ENCODE data around the gene POU2AF2. TPM values are rescaled to one million over a fixed set of nuclear protein-coding genes. Genes with fewer than 3 reads are reported as not detected.
"Not testable (repeated sequence)": the region's sequence is repeated elsewhere in the genome, so short reads cannot be mapped to it uniquely, and the experiment has no call there.

The POU2AF2 gene
- polyA plus RNA-seq, 1 donor from 2014 or later, result not detected

- no peak overlapping the region for H2AFZ ChIP-seq (ENCODE audit: low read depth, low read length)
- no peaks in the 10 kb centered on the region for H3F3A ChIP-seq (ENCODE audit: insufficient read depth, low read length, poor library complexity, severe bottlenecking)
- no peak overlapping the region for H3K27ac ChIP-seq (ENCODE audit: low read length)
- no peaks in the 10 kb centered on the region for H3K36me3 ChIP-seq (ENCODE audit: insufficient read depth, low read length)
- H4K20me1 ChIP-seq (ENCODE audit: insufficient read depth), result no peaks in the 10 kb centered on the region
- H3K9me3 ChIP-seq (ENCODE audit: low read length), result peaks cover 5% of the 10 kb centered on the region
- TF ChIP-seq POLR2AphosphoS5 (IDR thresholded peaks at IDR 0.05), result no peak
- no peak for TF ChIP-seq RAD21 (conservative IDR thresholded peaks at IDR 0.05)
- TF ChIP-seq EP300 (conservative IDR thresholded peaks at IDR 0.05; ENCODE audit: poor library complexity, severe bottlenecking), result no peak
- no peak for TF ChIP-seq MXI1 (conservative IDR thresholded peaks at IDR 0.05; ENCODE audit: poor library complexity, severe bottlenecking)
- no peak for TF ChIP-seq SMC3 (conservative IDR thresholded peaks at IDR 0.05; ENCODE audit: poor library complexity)
- no peak for TF ChIP-seq EZH2 (IDR thresholded peaks at IDR 0.05; ENCODE audit: borderline replicate concordance, insufficient read depth, low read length, poor library complexity, severe bottlenecking)
- TF ChIP-seq TAF1 (IDR thresholded peaks at IDR 0.05; ENCODE audit: low read depth), result no peak
- TF ChIP-seq CTCF (IDR thresholded peaks at IDR 0.05; ENCODE audit: poor library complexity, severe bottlenecking), result no peak
- no peak for TF ChIP-seq REST (IDR thresholded peaks at IDR 0.05; ENCODE audit: borderline replicate concordance)
- H3K4me2 ChIP-seq (ENCODE audit: low read length), result no peak overlapping the region
- H3K4me3 ChIP-seq (ENCODE audit: low read length), result no peak overlapping the region
- H3K27me3 ChIP-seq (ENCODE audit: insufficient read depth, low read depth, low read length), result no peaks in the 10 kb centered on the region
- H3K79me2 ChIP-seq (replicated peaks; ENCODE audit: insufficient read depth, low read length), result no peaks in the 10 kb centered on the region
- H3K9me2 ChIP-seq (ENCODE audit: insufficient read depth, low read length), result no peaks in the 10 kb centered on the region
- H3K9ac ChIP-seq (ENCODE audit: low read length), result no peak overlapping the region
Observed at GRCh38 chr11:111220721-111221120, 24.8 kb upstream of the POU2AF2 start.

- no peak overlapping the region for H2AFZ ChIP-seq (ENCODE audit: low read depth, low read length)
- no peaks in the 10 kb centered on the region for H3K36me3 ChIP-seq (ENCODE audit: insufficient read depth, low read length)
- no peaks in the 10 kb centered on the region for H3F3A ChIP-seq (ENCODE audit: insufficient read depth, low read length, poor library complexity, severe bottlenecking)
- no peak overlapping the region for H3K4me3 ChIP-seq (ENCODE audit: low read length)
- H3K9ac ChIP-seq (ENCODE audit: low read length), result no peak overlapping the region
- TF ChIP-seq RAD21 (conservative IDR thresholded peaks at IDR 0.05), result no peak
- TF ChIP-seq CTCF (IDR thresholded peaks at IDR 0.05; ENCODE audit: poor library complexity, severe bottlenecking), result no peak
- no peak for TF ChIP-seq TAF1 (IDR thresholded peaks at IDR 0.05; ENCODE audit: low read depth)
- no peak for TF ChIP-seq REST (IDR thresholded peaks at IDR 0.05; ENCODE audit: borderline replicate concordance)
- TF ChIP-seq EP300 (conservative IDR thresholded peaks at IDR 0.05; ENCODE audit: poor library complexity, severe bottlenecking), result no peak
- TF ChIP-seq EZH2 (IDR thresholded peaks at IDR 0.05; ENCODE audit: borderline replicate concordance, insufficient read depth, low read length, poor library complexity, severe bottlenecking), result no peak
- TF ChIP-seq SMC3 (conservative IDR thresholded peaks at IDR 0.05; ENCODE audit: poor library complexity), result no peak
- no peak for TF ChIP-seq POLR2AphosphoS5 (IDR thresholded peaks at IDR 0.05)
- no peak for TF ChIP-seq MXI1 (conservative IDR thresholded peaks at IDR 0.05; ENCODE audit: poor library complexity, severe bottlenecking)
- H4K20me1 ChIP-seq (ENCODE audit: insufficient read depth), result no peaks in the 10 kb centered on the region
- no peak overlapping the region for H3K27ac ChIP-seq (ENCODE audit: low read length)
- no peaks in the 10 kb centered on the region for H3K9me2 ChIP-seq (ENCODE audit: insufficient read depth, low read length)
- no peak overlapping the region for H3K4me2 ChIP-seq (ENCODE audit: low read length)
- peaks cover 5% of the 10 kb centered on the region for H3K9me3 ChIP-seq (ENCODE audit: low read length)
- H3K79me2 ChIP-seq (replicated peaks; ENCODE audit: insufficient read depth, low read length), result no peaks in the 10 kb centered on the region
- no peaks in the 10 kb centered on the region for H3K27me3 ChIP-seq (ENCODE audit: insufficient read depth, low read depth, low read length)
Observed at GRCh38 chr11:111221208-111221607, 24.3 kb upstream of the POU2AF2 start.

- H3K27me3 ChIP-seq (ENCODE audit: insufficient read depth, low read depth, low read length); H3K27ac ChIP-seq (ENCODE audit: low read length); H4K20me1 ChIP-seq (ENCODE audit: insufficient read depth); H3K4me3 ChIP-seq (ENCODE audit: low read length); H3F3A ChIP-seq (ENCODE audit: insufficient read depth, low read length, poor library complexity, severe bottlenecking); H3K79me2 ChIP-seq (replicated peaks; ENCODE audit: insufficient read depth, low read length); H3K9me3 ChIP-seq (ENCODE audit: low read length); H2AFZ ChIP-seq (ENCODE audit: low read depth, low read length); H3K36me3 ChIP-seq (ENCODE audit: insufficient read depth, low read length); H3K9me2 ChIP-seq (ENCODE audit: insufficient read depth, low read length); H3K9ac ChIP-seq (ENCODE audit: low read length); H3K4me2 ChIP-seq (ENCODE audit: low read length): not testable (repeated sequence)
Observed at GRCh38 chr11:111221936-111222335, 23.6 kb upstream of the POU2AF2 start.
